Measurements from ENCODE around the gene SLC39A11.

DNA sequence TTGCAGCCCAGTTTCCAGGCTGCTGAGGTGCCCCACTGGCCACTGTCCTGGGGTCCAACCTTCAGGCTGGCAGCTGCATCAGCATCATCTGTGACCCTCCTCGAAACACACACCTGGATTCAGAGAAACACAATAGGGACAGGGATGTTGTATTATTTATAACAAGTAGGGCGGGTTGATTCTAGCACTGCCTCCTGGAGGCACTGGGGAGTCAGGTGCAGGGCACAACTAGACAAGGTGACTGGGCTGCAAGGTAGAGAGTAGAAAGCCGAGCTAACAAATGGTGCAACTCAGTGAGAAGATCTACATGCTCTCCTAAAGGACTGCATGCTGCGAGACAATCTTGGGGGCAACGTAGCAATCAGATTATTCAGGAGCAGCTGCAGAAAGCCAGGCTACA is 317.3 kb downstream of the SLC39A11 start:
- TF ChIP-seq EGR1 (IDR thresholded peaks at IDR 0.05) (no peak), TAF1 (IDR thresholded peaks at IDR 0.05; ENCODE audit: low read depth) (no peak), TEAD4 (IDR thresholded peaks at IDR 0.05) (no peak), FOXM1 (IDR thresholded peaks at IDR 0.05; ENCODE audit: borderline replicate concordance, low read depth) (no peak), TCF12 (IDR thresholded peaks at IDR 0.05; ENCODE audit: low read depth) (no peak), CREB1 (IDR thresholded peaks at IDR 0.05; ENCODE audit: low read depth) (no peak), CEBPB (IDR thresholded peaks at IDR 0.05) (no peak), EP300 (IDR thresholded peaks at IDR 0.05; ENCODE audit: borderline replicate concordance) (no peak), YY1 (IDR thresholded peaks at IDR 0.05; ENCODE audit: low read depth) (no peak)
- TF ChIP-seq, protein P1, sequence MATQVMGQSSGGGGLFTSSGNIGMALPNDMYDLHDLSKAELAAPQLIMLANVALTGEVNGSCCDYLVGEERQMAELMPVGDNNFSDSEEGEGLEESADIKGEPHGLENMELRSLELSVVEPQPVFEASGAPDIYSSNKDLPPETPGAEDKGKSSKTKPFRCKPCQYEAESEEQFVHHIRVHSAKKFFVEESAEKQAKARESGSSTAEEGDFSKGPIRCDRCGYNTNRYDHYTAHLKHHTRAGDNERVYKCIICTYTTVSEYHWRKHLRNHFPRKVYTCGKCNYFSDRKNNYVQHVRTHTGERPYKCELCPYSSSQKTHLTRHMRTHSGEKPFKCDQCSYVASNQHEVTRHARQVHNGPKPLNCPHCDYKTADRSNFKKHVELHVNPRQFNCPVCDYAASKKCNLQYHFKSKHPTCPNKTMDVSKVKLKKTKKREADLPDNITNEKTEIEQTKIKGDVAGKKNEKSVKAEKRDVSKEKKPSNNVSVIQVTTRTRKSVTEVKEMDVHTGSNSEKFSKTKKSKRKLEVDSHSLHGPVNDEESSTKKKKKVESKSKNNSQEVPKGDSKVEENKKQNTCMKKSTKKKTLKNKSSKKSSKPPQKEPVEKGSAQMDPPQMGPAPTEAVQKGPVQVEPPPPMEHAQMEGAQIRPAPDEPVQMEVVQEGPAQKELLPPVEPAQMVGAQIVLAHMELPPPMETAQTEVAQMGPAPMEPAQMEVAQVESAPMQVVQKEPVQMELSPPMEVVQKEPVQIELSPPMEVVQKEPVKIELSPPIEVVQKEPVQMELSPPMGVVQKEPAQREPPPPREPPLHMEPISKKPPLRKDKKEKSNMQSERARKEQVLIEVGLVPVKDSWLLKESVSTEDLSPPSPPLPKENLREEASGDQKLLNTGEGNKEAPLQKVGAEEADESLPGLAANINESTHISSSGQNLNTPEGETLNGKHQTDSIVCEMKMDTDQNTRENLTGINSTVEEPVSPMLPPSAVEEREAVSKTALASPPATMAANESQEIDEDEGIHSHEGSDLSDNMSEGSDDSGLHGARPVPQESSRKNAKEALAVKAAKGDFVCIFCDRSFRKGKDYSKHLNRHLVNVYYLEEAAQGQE (IDR thresholded peaks at IDR 0.05; ENCODE audit: low read depth): no peak
- TF ChIP-seq, protein P2, sequence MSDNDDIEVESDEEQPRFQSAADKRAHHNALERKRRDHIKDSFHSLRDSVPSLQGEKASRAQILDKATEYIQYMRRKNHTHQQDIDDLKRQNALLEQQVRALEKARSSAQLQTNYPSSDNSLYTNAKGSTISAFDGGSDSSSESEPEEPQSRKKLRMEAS (IDR thresholded peaks at IDR 0.05): no peak
